ENCODE measurements around the gene OR2J1. TPM values are rescaled to one million over a fixed set of nuclear protein-coding genes. Genes with fewer than 3 reads are reported as not detected.
"Not testable (repeated sequence)": the region's sequence is repeated elsewhere in the genome, so short reads cannot be mapped to it uniquely, and the experiment has no call there.

OR2J1 gene
- total RNA-seq, 1 donor from 2014 or later: not detected

GRCh38 chr6:29137724-29138123 lies 38.4 kb downstream of the OR2J1 start:
- no peak overlapping the region for H3K27ac Mint-ChIP-seq (ENCODE audit: unreplicated experiment)
- no peak for DNase-seq (ENCODE audit: low spot score)
- no peaks in the 10 kb centered on the region for H3K4me1 Mint-ChIP-seq (ENCODE audit: unreplicated experiment)
- no peaks in the 10 kb centered on the region for H3K9me3 Mint-ChIP-seq (ENCODE audit: unreplicated experiment)
- H3K36me3 Mint-ChIP-seq (ENCODE audit: low read depth, unreplicated experiment): no peaks in the 10 kb centered on the region
- H3K27me3 Mint-ChIP-seq (ENCODE audit: unreplicated experiment): no peaks in the 10 kb centered on the region
- TF ChIP-seq CTCF (IDR thresholded peaks at IDR 0.05; ENCODE audit: unreplicated experiment): no peak
- no peak overlapping the region for H3K4me3 Mint-ChIP-seq (ENCODE audit: unreplicated experiment)

GRCh38 chr6:29141606-29142005 lies 42.3 kb downstream of the OR2J1 start:
- no peak overlapping the region for H3K4me3 Mint-ChIP-seq (ENCODE audit: unreplicated experiment)
- no peaks in the 10 kb centered on the region for H3K4me1 Mint-ChIP-seq (ENCODE audit: unreplicated experiment)
- H3K9me3 Mint-ChIP-seq (ENCODE audit: unreplicated experiment): no peaks in the 10 kb centered on the region
- no peak overlapping the region for H3K27ac Mint-ChIP-seq (ENCODE audit: unreplicated experiment)
- H3K36me3 Mint-ChIP-seq (ENCODE audit: low read depth, unreplicated experiment): no peaks in the 10 kb centered on the region
- H3K27me3 Mint-ChIP-seq (ENCODE audit: unreplicated experiment): no peaks in the 10 kb centered on the region
- no peak for TF ChIP-seq CTCF (IDR thresholded peaks at IDR 0.05; ENCODE audit: unreplicated experiment)
- DNase-seq (ENCODE audit: low spot score): no peak

- Mint-ChIP-seq H3K36me3 (ENCODE audit: low read depth, unreplicated experiment) (no peaks in the 10 kb centered on the region), H3K27ac (ENCODE audit: unreplicated experiment) (no peak overlapping the region), H3K4me1 (ENCODE audit: unreplicated experiment) (no peaks in the 10 kb centered on the region), H3K27me3 (ENCODE audit: unreplicated experiment) (no peaks in the 10 kb centered on the region), H3K4me3 (ENCODE audit: unreplicated experiment) (no peak overlapping the region), H3K9me3 (ENCODE audit: unreplicated experiment) (no peaks in the 10 kb centered on the region)
- TF ChIP-seq CTCF (IDR thresholded peaks at IDR 0.05; ENCODE audit: unreplicated experiment): no peak
- DNase-seq (ENCODE audit: low spot score): no peak
These were observed 43.0 kb downstream of the OR2J1 start for GRCh38 chr6:29142309-29142708.

GRCh38 chr6:29146179-29146578 lies 46.9 kb downstream of the OR2J1 start:
- H3K9me3 Mint-ChIP-seq (ENCODE audit: unreplicated experiment): no peaks in the 10 kb centered on the region
- no peak for DNase-seq (ENCODE audit: low spot score)
- H3K4me1 Mint-ChIP-seq (ENCODE audit: unreplicated experiment): no peaks in the 10 kb centered on the region
- no peaks in the 10 kb centered on the region for H3K27me3 Mint-ChIP-seq (ENCODE audit: unreplicated experiment)
- no peak overlapping the region for H3K27ac Mint-ChIP-seq (ENCODE audit: unreplicated experiment)
- H3K4me3 Mint-ChIP-seq (ENCODE audit: unreplicated experiment): no peak overlapping the region
- no peaks in the 10 kb centered on the region for H3K36me3 Mint-ChIP-seq (ENCODE audit: low read depth, unreplicated experiment)
- TF ChIP-seq CTCF (IDR thresholded peaks at IDR 0.05; ENCODE audit: unreplicated experiment): no peak

- Mint-ChIP-seq H3K4me3 (ENCODE audit: unreplicated experiment) (no peak overlapping the region), H3K27ac (ENCODE audit: unreplicated experiment) (no peak overlapping the region), H3K4me1 (ENCODE audit: unreplicated experiment) (no peaks in the 10 kb centered on the region), H3K27me3 (ENCODE audit: unreplicated experiment) (no peaks in the 10 kb centered on the region), H3K36me3 (ENCODE audit: low read depth, unreplicated experiment) (no peaks in the 10 kb centered on the region), H3K9me3 (ENCODE audit: unreplicated experiment) (no peaks in the 10 kb centered on the region)
- no peak for TF ChIP-seq CTCF (IDR thresholded peaks at IDR 0.05; ENCODE audit: unreplicated experiment)
- no peak for DNase-seq (ENCODE audit: low spot score)
These were observed 47.8 kb downstream of the OR2J1 start for GRCh38 chr6:29147074-29147473.

- not testable (repeated sequence) for H3K36me3 Mint-ChIP-seq (ENCODE audit: low read depth, unreplicated experiment); H3K27ac Mint-ChIP-seq (ENCODE audit: unreplicated experiment); H3K4me3 Mint-ChIP-seq (ENCODE audit: unreplicated experiment); H3K9me3 Mint-ChIP-seq (ENCODE audit: unreplicated experiment); H3K4me1 Mint-ChIP-seq (ENCODE audit: unreplicated experiment); DNase-seq (ENCODE audit: low spot score); H3K27me3 Mint-ChIP-seq (ENCODE audit: unreplicated experiment)
These were observed 50.2 kb downstream of the OR2J1 start for GRCh38 chr6:29149444-29149843.
